Measurements from ENCODE around the gene EYA4.
"Not testable (repeated sequence)": the region's sequence is repeated elsewhere in the genome, so short reads cannot be mapped to it uniquely, and the experiment has no call there.

EYA4 gene

DNA sequence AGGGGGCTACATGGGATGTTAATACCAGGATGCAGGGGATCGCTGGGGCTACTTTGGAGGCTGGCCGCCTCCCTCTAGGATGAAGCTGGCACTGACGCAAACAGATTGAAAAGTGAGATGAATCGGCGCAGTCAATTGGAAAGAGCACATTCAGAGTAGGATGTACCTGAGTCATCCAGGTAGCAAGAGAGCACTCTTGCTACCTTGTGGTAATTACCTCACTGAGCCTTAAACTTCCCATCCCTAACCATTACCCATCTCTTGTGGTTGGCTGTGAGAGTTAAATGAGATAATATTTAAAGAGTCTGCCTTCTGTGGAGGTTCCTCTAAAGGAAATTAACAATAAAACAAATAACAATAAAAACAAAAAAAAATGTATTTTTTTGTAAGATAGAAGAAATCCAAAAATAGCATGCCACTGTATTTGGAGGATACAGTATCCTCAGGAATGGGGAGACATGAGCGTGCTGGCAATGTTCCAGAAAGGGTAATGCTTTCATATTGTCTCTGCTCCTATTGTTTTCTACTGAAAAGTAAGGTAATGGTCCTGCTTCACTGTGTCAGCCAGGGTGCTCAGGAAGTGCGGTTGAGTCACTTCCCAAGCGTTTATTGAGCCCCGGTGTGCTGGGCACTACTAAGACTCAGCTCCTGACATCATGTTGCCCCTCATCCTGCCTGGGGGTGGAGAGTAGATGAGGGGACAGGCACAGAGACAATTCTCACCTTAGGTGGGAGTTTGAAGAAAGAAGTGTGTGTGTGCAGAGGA lies 301.1 kb downstream of the EYA4 start:
- no peak for DNase-seq

GRCh38 chr6:133544419-133544818 lies 303.3 kb downstream of the EYA4 start:
- no peak for DNase-seq

DNA sequence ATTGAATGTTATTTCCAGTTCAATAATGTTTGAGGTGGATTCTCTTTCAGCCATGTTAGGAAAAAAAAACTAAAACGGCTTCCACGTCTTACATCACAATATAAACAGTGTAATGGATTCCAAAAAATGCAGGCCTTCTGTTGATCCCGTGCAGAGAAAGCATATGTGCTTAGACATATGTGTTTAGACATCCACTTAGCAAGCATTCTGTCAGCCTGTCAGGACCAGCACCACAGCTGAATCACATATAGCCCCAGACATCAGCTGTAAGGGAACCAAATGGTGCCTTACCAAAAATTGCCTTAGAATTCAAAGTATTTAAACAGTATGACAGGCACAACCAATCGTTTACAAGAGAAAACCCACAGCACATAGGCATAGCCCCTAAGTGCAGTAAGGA lies 304.9 kb downstream of the EYA4 start:
- DNase-seq = no peak

DNA sequence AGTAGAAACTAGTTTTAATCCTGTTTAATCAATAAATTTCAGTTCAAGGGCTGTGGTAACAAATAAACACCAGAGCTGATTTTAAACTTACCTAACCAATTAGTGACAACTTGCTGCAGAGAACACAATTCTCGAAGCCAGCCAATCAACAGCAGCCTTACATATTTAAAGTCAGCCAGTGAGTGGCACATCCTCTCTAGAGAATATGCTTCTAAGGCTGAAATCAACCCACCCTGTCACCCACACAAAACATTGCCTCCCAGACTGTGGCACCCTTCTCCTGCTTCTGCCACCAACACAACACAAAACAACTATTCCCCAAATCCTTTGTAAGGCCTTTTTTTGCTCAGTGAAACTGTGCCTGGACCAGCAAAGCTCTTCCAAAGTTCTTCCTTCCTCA lies 306.0 kb downstream of the EYA4 start:
- DNase-seq = no peak

DNA sequence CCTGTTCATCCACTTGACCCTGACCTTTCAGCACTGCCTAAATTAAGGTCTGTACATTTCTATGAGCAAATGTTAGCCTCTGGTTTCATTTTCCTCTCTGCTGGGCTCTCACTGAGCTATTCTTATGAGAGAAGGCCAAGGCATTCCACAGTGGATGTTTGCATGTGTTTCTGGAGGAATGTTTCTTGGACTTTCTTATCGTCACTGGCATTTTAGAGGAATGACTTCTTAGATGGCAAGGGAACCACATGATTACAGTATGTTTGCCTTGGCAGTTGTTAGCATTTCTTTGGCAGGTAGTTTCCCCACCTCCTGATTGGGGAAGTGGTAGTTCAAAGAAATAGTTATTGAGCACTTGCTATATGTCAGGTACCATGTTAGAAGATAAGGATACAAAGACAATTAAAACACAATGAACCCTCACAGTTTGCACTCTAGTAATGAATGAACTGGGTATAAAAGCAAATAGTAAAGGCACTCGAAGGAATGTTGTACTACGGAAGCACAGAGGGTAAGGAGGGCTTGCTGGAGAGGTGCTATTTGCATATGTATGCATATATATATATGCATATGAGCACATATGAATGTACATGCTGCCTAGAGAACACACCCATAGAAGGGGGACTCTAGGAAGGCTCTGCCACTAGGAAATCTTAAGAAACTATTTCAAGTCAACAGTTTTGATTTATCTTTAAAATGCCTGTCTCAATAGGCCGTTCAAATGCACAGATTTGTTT lies 307.4 kb downstream of the EYA4 start:
- no peak for DNase-seq

DNA sequence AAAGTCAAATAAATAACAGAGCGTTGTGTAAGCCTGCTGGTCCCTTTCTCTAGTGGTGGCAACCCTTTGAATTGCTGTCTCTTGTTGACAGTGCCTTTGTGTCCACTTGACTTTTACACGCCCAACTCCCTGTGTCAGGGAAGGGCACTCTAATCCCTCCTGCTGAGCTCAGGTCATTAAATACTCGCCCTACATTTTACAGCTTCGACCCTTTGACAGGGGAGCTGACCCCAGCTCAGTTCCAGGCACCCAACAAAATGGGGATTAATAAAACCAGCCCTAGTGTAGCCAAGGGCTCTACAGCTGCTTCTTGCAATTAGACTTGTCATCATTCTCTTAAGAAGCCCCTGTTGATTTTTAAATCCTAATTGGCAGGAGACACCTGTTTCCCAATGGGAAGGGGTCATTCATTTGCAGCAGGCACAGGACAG lies 308.2 kb downstream of the EYA4 start:
- no peak for DNase-seq

DNA sequence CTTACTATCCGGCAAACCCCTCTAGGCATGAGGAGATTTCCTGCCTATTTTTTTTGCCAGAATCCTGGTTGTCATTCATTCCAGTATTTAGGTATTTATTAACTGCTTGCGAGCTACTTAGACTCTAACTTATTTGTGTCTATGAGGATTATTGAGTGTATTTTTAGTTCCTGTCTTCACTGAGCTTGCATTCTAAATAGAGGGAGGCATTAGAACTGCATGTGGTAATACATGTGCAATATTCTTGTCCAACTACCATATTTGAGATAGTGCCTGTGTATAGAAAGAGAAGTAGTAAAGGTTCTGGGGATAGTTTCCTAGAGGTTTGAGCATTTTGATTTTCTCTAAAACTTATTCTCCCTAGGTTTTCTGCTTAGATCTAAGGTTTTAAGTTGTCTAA lies 308.9 kb downstream of the EYA4 start:
- DNase-seq = no peak

GRCh38 chr6:133551436-133551835 lies 310.3 kb downstream of the EYA4 start:
- DNase-seq = no peak

- DNase-seq = no peak
These were observed 310.7 kb downstream of the EYA4 start for GRCh38 chr6:133551847-133552341.

GRCh38 chr6:133553652-133554051 lies 312.5 kb downstream of the EYA4 start:
- DNase-seq = no peak

DNA sequence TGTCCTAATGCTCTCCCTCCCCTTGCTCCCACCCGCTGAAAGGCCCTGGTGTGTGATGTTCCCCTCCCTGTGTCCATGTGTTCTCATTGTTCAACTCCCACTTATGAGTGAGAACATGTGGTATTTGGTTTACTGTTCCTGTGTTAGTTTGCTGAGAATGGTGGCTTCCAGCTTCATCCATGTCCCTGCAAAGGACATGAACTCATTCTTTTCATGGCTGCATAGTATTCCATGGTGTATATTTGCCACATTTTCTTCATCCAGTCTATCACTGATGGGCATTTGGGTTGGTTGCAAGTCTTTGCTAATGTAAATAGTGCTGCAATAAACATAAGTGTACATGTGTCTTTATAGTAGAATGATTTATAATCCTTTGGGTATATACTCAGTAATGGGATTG lies 313.0 kb downstream of the EYA4 start:
- DNase-seq = not testable (repeated sequence)

DNA sequence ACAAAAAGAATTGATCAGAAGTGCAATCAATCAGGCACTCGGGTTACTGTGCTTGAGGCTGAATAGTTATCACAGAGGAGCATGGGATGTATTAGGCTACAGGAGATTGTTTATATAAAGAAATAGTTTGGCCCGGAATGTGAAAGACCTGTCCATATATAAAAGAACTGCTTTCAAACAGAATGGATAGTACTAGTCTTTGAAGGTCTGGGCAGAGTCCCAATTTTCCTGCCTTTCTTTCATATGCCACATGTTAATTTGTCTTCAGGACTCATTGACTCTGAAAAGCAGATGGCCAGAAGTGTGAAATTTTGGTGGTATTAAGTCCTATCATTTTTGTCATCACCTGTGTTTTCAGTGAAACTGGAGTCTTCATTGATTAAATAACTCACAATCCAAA lies 314.5 kb downstream of the EYA4 start:
- DNase-seq = no peak

DNA sequence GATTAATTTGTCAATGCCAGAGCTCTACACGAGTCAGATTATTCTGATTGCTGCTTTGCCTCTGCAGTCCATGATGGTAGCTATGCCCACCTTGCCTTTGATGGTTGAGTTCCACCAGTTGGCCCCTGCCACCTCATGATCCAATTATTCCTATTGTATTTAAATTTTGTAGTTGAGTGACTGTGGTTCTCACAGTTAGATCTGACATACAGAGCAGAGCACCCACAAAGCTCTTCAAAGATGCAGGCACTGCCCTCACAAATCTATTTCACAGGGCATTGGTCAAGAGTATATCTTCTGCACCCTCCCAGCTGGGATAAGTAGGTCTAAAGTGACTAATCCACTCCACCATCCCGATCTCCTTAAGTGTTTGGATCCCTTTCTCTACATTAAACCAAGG lies 318.8 kb downstream of the EYA4 start:
- DNase-seq = no peak

DNA sequence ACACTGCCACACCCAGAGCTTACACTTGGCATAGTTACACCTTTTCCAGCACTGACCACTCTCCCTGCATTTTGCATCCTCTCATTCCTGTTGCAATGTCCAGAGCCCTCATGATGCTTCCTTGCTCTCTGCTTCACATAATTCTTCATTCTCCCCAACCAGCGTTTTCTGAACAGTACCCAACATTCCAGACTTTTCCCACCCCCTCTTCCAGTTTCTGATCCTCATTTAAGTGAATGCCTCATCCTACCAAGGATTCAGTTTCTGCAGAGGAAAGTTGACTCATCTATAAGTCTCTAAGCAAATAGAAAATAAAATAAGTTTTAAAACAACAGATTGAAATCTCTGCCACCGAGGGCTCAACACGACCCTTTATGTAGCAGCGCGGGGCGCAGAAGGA lies 326.5 kb downstream of the EYA4 start:
- no peak for DNase-seq

- DNase-seq = no peak
These were observed 328.1 kb downstream of the EYA4 start for GRCh38 chr6:133568970-133569889.

DNA sequence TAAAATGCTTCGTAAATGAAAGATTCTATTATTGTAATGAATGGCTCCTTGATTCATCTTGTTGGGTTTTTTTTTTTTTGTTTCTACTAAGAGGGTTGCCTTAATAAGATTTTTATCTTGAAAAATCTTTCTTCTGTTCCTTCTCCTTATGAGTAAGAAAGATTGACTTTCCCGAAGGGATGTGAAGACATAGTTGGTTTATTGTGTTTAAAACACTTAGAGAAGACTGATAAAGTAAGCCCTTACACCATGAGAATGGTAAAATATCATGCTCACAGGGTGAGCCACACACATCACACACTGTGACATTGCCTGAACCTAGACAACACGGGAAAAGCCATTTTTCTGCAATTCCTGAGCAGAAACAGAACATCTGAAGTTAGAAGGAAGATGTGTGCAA lies 330.5 kb downstream of the EYA4 start:
- no peak for DNase-seq

GRCh38 chr6:133577851-133578250 lies 336.7 kb downstream of the EYA4 start:
- DNase-seq = no peak
